Activated T-cell treated with anti-CD3 and anti-CD28 coated beads, Interleukin-2, amount 50 U/mL, for 72 hours (primary cell): ENCODE results near the gene GKN2. TPM values are rescaled to one million over a fixed set of nuclear protein-coding genes. Genes with fewer than 3 reads are reported as not detected.

Experiments
- total RNA-seq, 2 donors: library from RNA; stranded (reverse); gene quantifications; one replicate each; pipeline ENCODE4 v1.2.3, GENCODE V29; 2022

Gene GKN2
- total RNA-seq, 2 donors from 2014 or later, result not detected

Other genes starting within 250 kb of the GKN2 start
- 10 to 100 TPM; 38.3 to 49.5 TPM for gene ARHGAP25, start 218.1 kb downstream of the GKN2 start, total RNA-seq
- gene BMP10, start 81.5 kb downstream of the GKN2 start, total RNA-seq, result not detected
- gene GKN1, start 21.7 kb upstream of the GKN2 start, total RNA-seq, result not detected
- gene ANTXR1, start 60.3 kb upstream of the GKN2 start, total RNA-seq, result not detected